ENCODE data around the gene TRIM46.

DNA sequence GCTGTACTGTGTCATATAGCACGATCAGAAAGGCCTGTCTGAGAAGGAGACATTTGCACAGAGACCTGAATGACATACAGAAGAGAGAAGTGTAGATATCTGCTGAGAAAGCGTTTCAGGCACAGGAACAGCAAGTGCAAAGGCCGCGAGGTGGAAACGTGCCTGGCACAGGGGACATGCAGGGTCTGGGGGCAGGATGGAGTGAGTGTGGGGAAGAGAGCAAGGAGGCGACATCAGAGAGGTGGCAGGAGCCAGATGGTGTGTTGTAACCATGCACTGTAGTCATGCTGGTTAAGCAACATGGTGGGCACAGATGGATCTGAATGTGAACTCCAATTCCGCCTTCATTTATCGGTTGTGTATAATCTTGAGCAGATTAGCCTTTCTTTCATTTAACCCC, 13.5 kb upstream of the TRIM46 start:
- TF ChIP-seq, protein P1, sequence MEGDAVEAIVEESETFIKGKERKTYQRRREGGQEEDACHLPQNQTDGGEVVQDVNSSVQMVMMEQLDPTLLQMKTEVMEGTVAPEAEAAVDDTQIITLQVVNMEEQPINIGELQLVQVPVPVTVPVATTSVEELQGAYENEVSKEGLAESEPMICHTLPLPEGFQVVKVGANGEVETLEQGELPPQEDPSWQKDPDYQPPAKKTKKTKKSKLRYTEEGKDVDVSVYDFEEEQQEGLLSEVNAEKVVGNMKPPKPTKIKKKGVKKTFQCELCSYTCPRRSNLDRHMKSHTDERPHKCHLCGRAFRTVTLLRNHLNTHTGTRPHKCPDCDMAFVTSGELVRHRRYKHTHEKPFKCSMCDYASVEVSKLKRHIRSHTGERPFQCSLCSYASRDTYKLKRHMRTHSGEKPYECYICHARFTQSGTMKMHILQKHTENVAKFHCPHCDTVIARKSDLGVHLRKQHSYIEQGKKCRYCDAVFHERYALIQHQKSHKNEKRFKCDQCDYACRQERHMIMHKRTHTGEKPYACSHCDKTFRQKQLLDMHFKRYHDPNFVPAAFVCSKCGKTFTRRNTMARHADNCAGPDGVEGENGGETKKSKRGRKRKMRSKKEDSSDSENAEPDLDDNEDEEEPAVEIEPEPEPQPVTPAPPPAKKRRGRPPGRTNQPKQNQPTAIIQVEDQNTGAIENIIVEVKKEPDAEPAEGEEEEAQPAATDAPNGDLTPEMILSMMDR (conservative IDR thresholded peaks at IDR 0.05; ENCODE audit: low read depth, low read length): no peak
- TF ChIP-seq EZH2 (IDR thresholded peaks at IDR 0.05; ENCODE audit: low read length, unreplicated experiment) (no peak), EZH2phosphoT487 (IDR thresholded peaks at IDR 0.05; ENCODE audit: borderline replicate concordance, low read length) (no peak)

Measured in PC-3 (cell line).